Ammon's horn (tissue), 1 donor: ENCODE results near the gene ZHX3.
A peak's percentile ranks its signal among the peaks of the same experiment; 100 is the strongest.
"Not testable (repeated sequence)": the region's sequence is repeated elsewhere in the genome, so short reads cannot be mapped to it uniquely, and the experiment has no call there.

Source experiments
- DNase-seq: peaks from one replicate; pipeline ENCODE4 v3.0.0-alpha.2; 2016; ENCODE audit warnings: low spot score

The ZHX3 gene

GRCh38 chr20:41259309-41259708 lies 58.2 kb downstream of the ZHX3 start:
- DNase-seq = no peak

GRCh38 chr20:41258474-41258873 lies 59.1 kb downstream of the ZHX3 start:
- DNase-seq = no peak

- DNase-seq = no peak
Observed at GRCh38 chr20:41256516-41256915, 61.0 kb downstream of the ZHX3 start.

GRCh38 chr20:41255655-41256054 lies 61.9 kb downstream of the ZHX3 start:
- no peak for DNase-seq

GRCh38 chr20:41249411-41250281 lies 67.9 kb downstream of the ZHX3 start:
- peak; percentile 72 for DNase-seq

GRCh38 chr20:41248368-41249024 lies 69.0 kb downstream of the ZHX3 start:
- peak; percentile 74 for DNase-seq

- DNase-seq = no peak
Observed at GRCh38 chr20:41247523-41248367, 69.8 kb downstream of the ZHX3 start.

GRCh38 chr20:41245086-41245707 lies 72.3 kb downstream of the ZHX3 start:
- DNase-seq = peak; percentile 85

- no peak for DNase-seq
Observed at GRCh38 chr20:41242807-41243206, 74.7 kb downstream of the ZHX3 start.

GRCh38 chr20:41242352-41242751 lies 75.2 kb downstream of the ZHX3 start:
- no peak for DNase-seq

GRCh38 chr20:41237233-41237632 lies 80.3 kb downstream of the ZHX3 start:
- DNase-seq = not testable (repeated sequence)

GRCh38 chr20:41236818-41237217 lies 80.7 kb downstream of the ZHX3 start:
- DNase-seq = not testable (repeated sequence)

- peak; percentile 88 for DNase-seq
Observed at GRCh38 chr20:41234546-41234945, 83.0 kb downstream of the ZHX3 start.

- no peak for DNase-seq
Observed at GRCh38 chr20:41234041-41234440, 83.5 kb downstream of the ZHX3 start.

- DNase-seq = peak; percentile 54
Observed at GRCh38 chr20:41232973-41233926, 84.3 kb downstream of the ZHX3 start.

GRCh38 chr20:41231136-41231535 lies 86.4 kb downstream of the ZHX3 start:
- no peak for DNase-seq

GRCh38 chr20:41230136-41230535 lies 87.4 kb downstream of the ZHX3 start:
- no peak for DNase-seq

GRCh38 chr20:41229259-41229658 lies 88.3 kb downstream of the ZHX3 start:
- no peak for DNase-seq

- DNase-seq = no peak
Observed at GRCh38 chr20:41228858-41229257, 88.7 kb downstream of the ZHX3 start.

- DNase-seq = no peak
Observed at GRCh38 chr20:41226426-41226825, 91.1 kb downstream of the ZHX3 start.

GRCh38 chr20:41225091-41225490 lies 92.4 kb downstream of the ZHX3 start:
- no peak for DNase-seq
